PC-9 (cell line): Measurements from ENCODE around the gene ASB8. TPM values are rescaled to one million over a fixed set of nuclear protein-coding genes. Genes with fewer than 3 reads are reported as not detected.

Source experiments
- BruUV-seq: library from RNA; stranded (reverse); fragments of 400-500 nt; replicated peaks from 2 replicates; lab custom pipeline; 2021; lab: Mats Ljungman, UMichigan
- CTCF ChIA-PET: fragments of 300-600 bp; sonication (Branson Sonifier 250); formaldehyde crosslinking; loops from one replicate; lab custom pipeline; 2022; ENCODE audit warnings: antibody characterized with exemption; lab: Charles Lee
- POLR2A ChIA-PET: fragments of 300-600 bp; sonication (Branson Sonifier 250); formaldehyde crosslinking; loops from one replicate; lab custom pipeline; 2022; ENCODE audit warnings: antibody characterized with exemption; ENCODE audit not compliant: unreplicated experiment; lab: Charles Lee
- DNase-seq, 2 experiments: peaks; one replicate each; pipeline versions ENCODE4 v3.0.0 to v3.0.0-alpha.2; 2015 to 2022; ENCODE audit warnings: mixed read lengths in 1 of 2
- H2AFZ ChIP-seq: fragments of 200-600 bp; sonication (generic); 2 replicates; pipeline ENCODE4 v1.8.1; 2017; ENCODE audit warnings: antibody characterized with exemption
- H3F3A ChIP-seq: fragments of 200-600 bp; sonication (generic); 2 replicates; pipeline ENCODE4 v1.8.1; 2017; ENCODE audit warnings: antibody characterized with exemption, mild to moderate bottlenecking, low read depth; ENCODE audit not compliant: insufficient read depth
- H3K27ac ChIP-seq: fragments of 200-600 bp; sonication (generic); 2 replicates; pipeline ENCODE4 v1.6.1; 2016; ENCODE audit warnings: mixed run types
- H3K27me3 ChIP-seq: fragments of 200-600 bp; sonication (generic); 2 replicates; pipeline ENCODE4 v1.6.1; 2016; ENCODE audit warnings: low read depth, mixed run types; ENCODE audit not compliant: insufficient read depth
- H3K36me3 ChIP-seq: fragments of 200-600 bp; sonication (generic); 2 replicates; pipeline ENCODE4 v1.6.1; 2016; ENCODE audit warnings: low read depth, mixed run types
- H3K4me1 ChIP-seq: fragments of 200-600 bp; sonication (generic); replicated peaks from 2 replicates; pipeline ENCODE4 v1.6.1; 2016; ENCODE audit warnings: mixed run types; ENCODE audit not compliant: insufficient read depth
- H3K4me2 ChIP-seq: fragments of 200-600 bp; sonication (generic); 2 replicates; pipeline ENCODE4 v1.6.1; 2017; ENCODE audit warnings: mixed run types
- H3K4me3 ChIP-seq: fragments of 200-600 bp; sonication (generic); 2 replicates; pipeline ENCODE4 v1.6.1; 2016; ENCODE audit warnings: mixed run types
- H3K79me2 ChIP-seq: fragments of 200-600 bp; sonication (generic); 2 replicates; pipeline ENCODE4 v1.6.1; 2017; ENCODE audit warnings: low read depth, mixed run types
- H3K9me2 ChIP-seq: fragments of 200-600 bp; sonication (generic); 2 replicates; pipeline ENCODE4 v1.8.1; 2017; ENCODE audit warnings: mild to moderate bottlenecking; ENCODE audit not compliant: insufficient read depth
- H3K9me3 ChIP-seq: fragments of 200-600 bp; sonication (generic); 2 replicates; pipeline ENCODE4 v1.8.1; 2016; ENCODE audit warnings: low read depth; ENCODE audit not compliant: insufficient read depth
- H4K20me1 ChIP-seq: fragments of 200-600 bp; sonication (generic); 2 replicates; pipeline ENCODE4 v1.8.1; 2017; ENCODE audit not compliant: insufficient read depth
- EZH2 ChIP-seq: fragments of 200-600 bp; sonication (generic); IDR thresholded peaks from 2 replicates; pipeline ENCODE4 v1.8.0; 2017; ENCODE audit warnings: antibody characterized with exemption, low read depth
- intact Hi-C: fragments of 100-400 bp; cut with micrococcal nuclease; formaldehyde crosslinking; loops from one replicate; pipeline ENCODE4 v1.10.0; 2022; ENCODE audit not compliant: unreplicated experiment
- total RNA-seq: library from RNA; stranded (reverse); gene quantifications from 2 replicates; pipeline ENCODE4 v1.2.3, GENCODE V29; 2021
- TF ChIP-seq, protein P1 (sequence below): fragments of 200-600 bp; sonication (generic); conservative IDR thresholded peaks from 2 replicates; pipeline ENCODE4 v1.6.1; 2017; ENCODE audit warnings: mixed run types, antibody characterized with exemption, mild to moderate bottlenecking, moderate library complexity

Gene ASB8
- total RNA-seq, 1 experiment from 2014 or later = 25.1 TPM

GRCh38 chr12:48187916-48188695 lies 30.8 kb upstream of the ASB8 start:
- Histone ChIP-seq H2AFZ (no peak overlapping the region), H3K4me1 (no peaks in the 10 kb centered on the region), H4K20me1 (no peaks in the 10 kb centered on the region), H3K4me3 (no peak overlapping the region), H3K27ac (no peak overlapping the region), H3K4me2 (no peak overlapping the region), H3K27me3 (peaks cover 7% of the 10 kb centered on the region; the same call in 1 of the 2 replicates), H3F3A (no peaks in the 10 kb centered on the region), H3K79me2 (no peaks in the 10 kb centered on the region), H3K36me3 (no peaks in the 10 kb centered on the region), H3K9me2 (no peaks in the 10 kb centered on the region), H3K9me3 (no peaks in the 10 kb centered on the region)
- POLR2A ChIA-PET = no interaction called here
- intact Hi-C loops = loop anchor here (10.0 kb wide), 1 partner anchor 427 kb away; no protein-coding TSS in a partner anchor
- CTCF ChIA-PET = no interaction called here
- no TSS peak for BruUV-seq
- no peak for DNase-seq
- TF ChIP-seq, protein P1, sequence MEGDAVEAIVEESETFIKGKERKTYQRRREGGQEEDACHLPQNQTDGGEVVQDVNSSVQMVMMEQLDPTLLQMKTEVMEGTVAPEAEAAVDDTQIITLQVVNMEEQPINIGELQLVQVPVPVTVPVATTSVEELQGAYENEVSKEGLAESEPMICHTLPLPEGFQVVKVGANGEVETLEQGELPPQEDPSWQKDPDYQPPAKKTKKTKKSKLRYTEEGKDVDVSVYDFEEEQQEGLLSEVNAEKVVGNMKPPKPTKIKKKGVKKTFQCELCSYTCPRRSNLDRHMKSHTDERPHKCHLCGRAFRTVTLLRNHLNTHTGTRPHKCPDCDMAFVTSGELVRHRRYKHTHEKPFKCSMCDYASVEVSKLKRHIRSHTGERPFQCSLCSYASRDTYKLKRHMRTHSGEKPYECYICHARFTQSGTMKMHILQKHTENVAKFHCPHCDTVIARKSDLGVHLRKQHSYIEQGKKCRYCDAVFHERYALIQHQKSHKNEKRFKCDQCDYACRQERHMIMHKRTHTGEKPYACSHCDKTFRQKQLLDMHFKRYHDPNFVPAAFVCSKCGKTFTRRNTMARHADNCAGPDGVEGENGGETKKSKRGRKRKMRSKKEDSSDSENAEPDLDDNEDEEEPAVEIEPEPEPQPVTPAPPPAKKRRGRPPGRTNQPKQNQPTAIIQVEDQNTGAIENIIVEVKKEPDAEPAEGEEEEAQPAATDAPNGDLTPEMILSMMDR = no peak
- TF ChIP-seq EZH2 = no peak

DNA sequence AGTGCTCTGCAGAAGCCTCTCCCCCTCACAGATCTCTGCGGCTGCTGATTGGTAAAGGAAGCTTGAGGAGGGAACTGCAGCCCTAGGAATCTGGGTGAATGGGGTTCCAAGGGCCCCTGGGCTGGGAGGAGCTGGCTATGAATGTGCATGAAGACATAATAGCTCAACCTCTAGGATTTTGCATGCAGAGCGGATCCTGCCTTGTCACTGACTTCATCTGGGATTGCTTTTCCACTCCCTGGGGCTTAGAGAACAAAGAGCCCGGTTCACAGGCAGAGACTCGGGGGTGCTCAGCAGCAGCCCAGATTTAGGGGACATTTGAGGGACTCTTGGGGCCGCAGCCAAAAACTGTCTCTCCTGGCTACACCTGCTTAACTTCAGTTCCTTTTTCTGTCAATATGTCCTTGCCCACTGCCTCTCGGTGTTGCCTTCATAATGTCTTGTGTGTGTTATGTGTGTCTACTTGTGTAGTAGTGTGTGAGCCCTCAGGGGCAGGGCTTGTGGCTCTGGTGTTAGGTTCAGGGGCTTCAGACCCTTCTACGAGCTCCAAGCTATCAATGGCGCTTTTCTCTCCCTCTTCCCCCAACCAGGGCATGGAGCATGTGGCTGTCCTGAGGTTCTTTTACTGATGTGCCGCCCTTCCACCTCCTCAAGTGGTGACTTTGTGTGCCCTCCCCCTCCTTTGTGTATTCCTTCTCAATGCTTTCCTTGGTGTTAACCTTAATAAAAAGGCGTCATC lies 28.0 kb upstream of the ASB8 start:
- Histone ChIP-seq H3K9me3 (no peaks in the 10 kb centered on the region), H3K36me3 (no peaks in the 10 kb centered on the region), H3K79me2 (no peaks in the 10 kb centered on the region), H2AFZ (no peak overlapping the region), H3K4me1 (no peaks in the 10 kb centered on the region), H3F3A (no peaks in the 10 kb centered on the region), H4K20me1 (no peaks in the 10 kb centered on the region), H3K4me2 (no peak overlapping the region), H3K9me2 (no peaks in the 10 kb centered on the region), H3K27me3 (peaks cover 11% of the 10 kb centered on the region; the same call in 1 of the 2 replicates), H3K27ac (no peak overlapping the region), H3K4me3 (no peak overlapping the region)
- intact Hi-C loops = loop anchor here (10.0 kb wide), 1 partner anchor 429 kb away; no protein-coding TSS in a partner anchor
- TF ChIP-seq, protein P1 = no peak
- TF ChIP-seq EZH2 = no peak
- ChIA-PET CTCF (no interaction called here), POLR2A (interaction anchor here (0.6 kb wide), 1 partner anchor 9 kb away, joined by 5 read pairs; no protein-coding TSS in a partner anchor)
- DNase-seq = no peak
- no TSS peak for BruUV-seq

GRCh38 chr12:48184549-48184922 lies 27.2 kb upstream of the ASB8 start:
- BruUV-seq = no TSS peak

More at GRCh38 chr12:48184549-48184922, 27.2 kb upstream of the ASB8 start:
- TF ChIP-seq EZH2 = no peak
- Histone ChIP-seq H3K27ac (no peak overlapping the region), H3K79me2 (no peaks in the 10 kb centered on the region), H2AFZ (no peak overlapping the region), H3F3A (no peaks in the 10 kb centered on the region), H3K4me2 (no peak overlapping the region), H3K36me3 (no peaks in the 10 kb centered on the region), H3K4me1 (no peaks in the 10 kb centered on the region), H3K4me3 (no peak overlapping the region), H3K27me3 (peaks cover 11% of the 10 kb centered on the region; the same call in 1 of the 2 replicates), H3K9me2 (no peaks in the 10 kb centered on the region), H4K20me1 (no peaks in the 10 kb centered on the region), H3K9me3 (no peaks in the 10 kb centered on the region)
- CTCF ChIA-PET = no interaction called here
- intact Hi-C loops = loop anchor here (10.0 kb wide), 1 partner anchor 430 kb away; no protein-coding TSS in a partner anchor
- DNase-seq = no peak
- POLR2A ChIA-PET = no interaction called here
